DOHH2 (cell line): Measurements from ENCODE around the gene HLF.

ENCODE experiments used
- CTCF ChIP-seq: fragments of 200-600 bp; sonication (generic); IDR thresholded peaks from one replicate; pipeline ENCODE4 v1.5.1; 2014; ENCODE audit warnings: antibody characterized with exemption, mild to moderate bottlenecking, low read depth, low read length; ENCODE audit not compliant: poor library complexity, severe bottlenecking
- EZH2phosphoT487 ChIP-seq: fragments of 200-600 bp; sonication (generic); IDR thresholded peaks from 2 replicates; pipeline ENCODE4 v1.6.1; 2017; ENCODE audit warnings: borderline replicate concordance, mild to moderate bottlenecking, antibody characterized with exemption, low read length, moderate library complexity, mixed read lengths

- TF ChIP-seq CTCF: no peak
- TF ChIP-seq EZH2phosphoT487: no peak
These were observed 34.0 kb upstream of the HLF start for GRCh38 chr17:55230716-55231115.
